GM23338 (cell line): ENCODE data around the gene ARSB.

Experiments used
- CREB1 ChIP-seq: fragments of 250-450 bp; sonication (Bioruptor Pico); IDR thresholded peaks from 2 replicates; pipeline ENCODE4 v1.5.0; 2020; ENCODE audit warnings: low read depth, mild to moderate bottlenecking, moderate library complexity
- CTCF ChIP-seq, 2 experiments: fragments of 200-600 bp in 1 of 2; sonication (generic) in 1 of 2; conservative IDR thresholded peaks; 2 replicates each; pipeline versions ENCODE4 v1.5.1 to v1.6.1; 2016 to 2017; ENCODE audit warnings: antibody characterized with exemption in 2 of 2, low read depth in 2 of 2, mild to moderate bottlenecking in 2 of 2, moderate library complexity in 1 of 2
- EZH2 ChIP-seq: fragments of 200-600 bp; sonication (generic); IDR thresholded peaks from one replicate; pipeline ENCODE4 v1.8.0; 2017; ENCODE audit warnings: antibody characterized with exemption, mild to moderate bottlenecking, low read depth; ENCODE audit not compliant: unreplicated experiment
- EZH2phosphoT487 ChIP-seq: fragments of 200-600 bp; sonication (generic); IDR thresholded peaks from one replicate; pipeline ENCODE4 v1.8.1; 2018; ENCODE audit warnings: antibody characterized with exemption; ENCODE audit not compliant: unreplicated experiment
- POLR2AphosphoS5 ChIP-seq: IDR thresholded peaks from 2 replicates; pipeline ENCODE4 v1.6.1; 2016; ENCODE audit warnings: antibody characterized with exemption, low read depth
- TF ChIP-seq, protein P1 (sequence below): IDR thresholded peaks from one replicate; pipeline ENCODE4 v1.6.1; 2018; ENCODE audit warnings: antibody characterized with exemption; ENCODE audit not compliant: unreplicated experiment

- TF ChIP-seq EZH2phosphoT487, result no peak
- TF ChIP-seq CREB1, result no peak
- TF ChIP-seq CTCF (conservative IDR thresholded peaks at IDR 0.05; ENCODE audit: low read depth in 2 of 2), result no peak
- no peak for TF ChIP-seq EZH2
- no peak for TF ChIP-seq POLR2AphosphoS5
- TF ChIP-seq, protein P1, sequence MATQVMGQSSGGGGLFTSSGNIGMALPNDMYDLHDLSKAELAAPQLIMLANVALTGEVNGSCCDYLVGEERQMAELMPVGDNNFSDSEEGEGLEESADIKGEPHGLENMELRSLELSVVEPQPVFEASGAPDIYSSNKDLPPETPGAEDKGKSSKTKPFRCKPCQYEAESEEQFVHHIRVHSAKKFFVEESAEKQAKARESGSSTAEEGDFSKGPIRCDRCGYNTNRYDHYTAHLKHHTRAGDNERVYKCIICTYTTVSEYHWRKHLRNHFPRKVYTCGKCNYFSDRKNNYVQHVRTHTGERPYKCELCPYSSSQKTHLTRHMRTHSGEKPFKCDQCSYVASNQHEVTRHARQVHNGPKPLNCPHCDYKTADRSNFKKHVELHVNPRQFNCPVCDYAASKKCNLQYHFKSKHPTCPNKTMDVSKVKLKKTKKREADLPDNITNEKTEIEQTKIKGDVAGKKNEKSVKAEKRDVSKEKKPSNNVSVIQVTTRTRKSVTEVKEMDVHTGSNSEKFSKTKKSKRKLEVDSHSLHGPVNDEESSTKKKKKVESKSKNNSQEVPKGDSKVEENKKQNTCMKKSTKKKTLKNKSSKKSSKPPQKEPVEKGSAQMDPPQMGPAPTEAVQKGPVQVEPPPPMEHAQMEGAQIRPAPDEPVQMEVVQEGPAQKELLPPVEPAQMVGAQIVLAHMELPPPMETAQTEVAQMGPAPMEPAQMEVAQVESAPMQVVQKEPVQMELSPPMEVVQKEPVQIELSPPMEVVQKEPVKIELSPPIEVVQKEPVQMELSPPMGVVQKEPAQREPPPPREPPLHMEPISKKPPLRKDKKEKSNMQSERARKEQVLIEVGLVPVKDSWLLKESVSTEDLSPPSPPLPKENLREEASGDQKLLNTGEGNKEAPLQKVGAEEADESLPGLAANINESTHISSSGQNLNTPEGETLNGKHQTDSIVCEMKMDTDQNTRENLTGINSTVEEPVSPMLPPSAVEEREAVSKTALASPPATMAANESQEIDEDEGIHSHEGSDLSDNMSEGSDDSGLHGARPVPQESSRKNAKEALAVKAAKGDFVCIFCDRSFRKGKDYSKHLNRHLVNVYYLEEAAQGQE, result no peak
These were observed 26.8 kb upstream of the ARSB start for GRCh38 chr5:79011869-79012268.
